HG03066 (cell line): ENCODE data around the gene ELK1.
"Not testable (repeated sequence)": the region's sequence is repeated elsewhere in the genome, so short reads cannot be mapped to it uniquely, and the experiment has no call there.

Experiments used
- ATAC-seq: cut with Tn5 transposase; IDR thresholded peaks from one replicate; pipeline ENCODE4 v1.9.1; 2021; ENCODE audit warnings: low read depth; ENCODE audit not compliant: unreplicated experiment

Gene ELK1, protein sequence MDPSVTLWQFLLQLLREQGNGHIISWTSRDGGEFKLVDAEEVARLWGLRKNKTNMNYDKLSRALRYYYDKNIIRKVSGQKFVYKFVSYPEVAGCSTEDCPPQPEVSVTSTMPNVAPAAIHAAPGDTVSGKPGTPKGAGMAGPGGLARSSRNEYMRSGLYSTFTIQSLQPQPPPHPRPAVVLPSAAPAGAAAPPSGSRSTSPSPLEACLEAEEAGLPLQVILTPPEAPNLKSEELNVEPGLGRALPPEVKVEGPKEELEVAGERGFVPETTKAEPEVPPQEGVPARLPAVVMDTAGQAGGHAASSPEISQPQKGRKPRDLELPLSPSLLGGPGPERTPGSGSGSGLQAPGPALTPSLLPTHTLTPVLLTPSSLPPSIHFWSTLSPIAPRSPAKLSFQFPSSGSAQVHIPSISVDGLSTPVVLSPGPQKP

DNA sequence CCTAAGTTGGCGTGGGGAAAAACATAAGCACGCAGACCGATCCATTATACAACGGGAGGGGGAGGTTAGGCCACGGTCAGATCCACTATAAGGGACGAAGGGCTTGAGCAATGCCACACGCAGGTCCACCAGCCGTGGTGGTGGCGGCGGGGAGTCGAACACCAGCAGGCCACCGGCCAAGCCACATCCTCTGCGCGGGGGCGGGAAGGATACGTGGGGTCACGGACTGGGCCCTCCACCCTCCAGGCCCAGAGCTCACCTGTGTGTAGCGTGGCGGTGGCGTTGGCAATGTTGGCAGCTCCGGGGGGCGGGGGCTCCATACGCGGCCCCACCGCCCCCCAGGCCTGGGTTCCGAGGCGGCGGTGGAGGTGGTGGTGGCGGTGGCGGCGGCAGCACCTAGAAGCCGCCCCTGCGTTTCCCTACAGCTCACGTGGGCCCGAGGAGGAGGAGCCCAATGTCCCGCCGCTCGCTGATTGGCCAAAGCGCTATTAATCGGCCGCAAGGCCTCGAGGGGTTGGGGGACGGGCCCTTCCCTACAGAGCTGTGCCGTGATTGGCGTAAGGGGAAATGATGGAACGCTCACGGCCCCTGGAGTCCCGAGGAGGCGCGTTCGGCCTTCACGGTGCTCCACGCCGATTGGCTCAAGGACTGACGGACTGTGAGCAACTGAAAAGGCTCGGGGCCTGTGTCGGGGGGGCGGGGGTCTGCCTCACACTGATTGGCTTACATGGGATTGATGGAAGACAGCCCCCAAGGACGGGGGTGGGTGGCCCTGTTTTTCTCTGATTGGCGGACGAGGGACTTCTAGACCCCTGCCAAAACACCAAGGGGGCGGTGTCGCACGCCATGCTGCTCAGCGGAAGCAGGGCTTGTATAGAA is at the start of gene ELK1:
TSS of gene ELK1 (minus strand) at position 400 of the 879 bp plus-strand sequence. CDS start 9,122 bp downstream, outside the sequence.
- ATAC-seq, result peak; percentile 89

DNA sequence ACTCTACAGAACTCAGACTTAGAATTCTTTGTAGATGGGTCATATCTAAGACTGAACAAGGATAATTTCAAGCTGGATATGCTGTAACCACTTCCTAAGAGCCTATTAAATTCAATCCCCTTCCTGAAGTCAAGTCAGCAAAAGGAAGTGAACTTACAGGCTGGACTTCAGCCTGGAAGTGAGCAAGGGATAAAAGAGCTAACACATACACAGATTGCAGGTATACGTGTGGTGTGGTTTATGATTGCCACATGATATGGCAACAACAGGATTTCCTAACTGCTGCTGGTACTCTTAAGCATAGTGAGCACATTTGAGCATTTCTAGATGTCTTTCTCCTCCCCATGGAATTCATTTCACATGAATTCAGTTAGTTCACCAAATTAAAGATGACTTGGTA is 46.8 kb upstream of the ELK1 start:
- no peak for ATAC-seq

DNA sequence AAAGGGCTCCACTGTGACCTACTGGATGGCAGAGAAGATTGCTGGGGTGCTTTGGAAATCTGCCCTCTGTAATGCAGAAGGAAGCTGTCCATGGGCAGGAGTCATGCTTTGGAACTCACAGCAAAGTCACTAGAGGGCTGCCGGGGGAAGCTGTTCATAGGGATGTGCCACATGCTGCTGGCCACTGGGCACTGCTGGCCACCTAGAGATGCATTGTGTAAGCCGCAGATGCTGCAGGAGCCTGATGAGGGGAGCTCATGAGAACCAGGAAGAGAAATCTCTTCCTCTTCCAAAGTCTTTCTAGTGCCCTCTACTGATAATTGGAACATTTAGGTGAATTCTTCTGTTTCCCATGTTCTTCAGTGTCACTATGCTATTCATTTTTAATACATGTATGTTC is 39.8 kb upstream of the ELK1 start:
- ATAC-seq, result no peak

DNA sequence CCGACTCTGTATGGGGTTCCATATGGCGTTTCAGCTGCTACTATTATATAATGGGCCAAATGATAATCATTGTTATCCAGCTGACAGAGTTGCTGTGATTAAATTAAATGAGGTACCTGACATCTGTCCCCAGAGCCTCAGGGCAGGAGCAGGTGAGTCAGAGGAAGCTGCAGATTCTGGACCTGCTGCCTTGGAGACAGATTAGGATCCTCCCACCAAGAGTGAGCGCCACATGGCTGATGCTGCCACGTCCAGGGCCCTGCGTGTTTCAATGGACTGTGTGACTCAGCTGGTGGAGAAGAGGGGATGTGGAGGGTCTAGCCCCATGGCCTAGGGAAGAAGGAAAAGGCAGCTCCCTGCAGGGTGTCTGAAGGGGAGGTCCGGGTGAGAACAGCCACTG is 36.9 kb upstream of the ELK1 start:
- no peak for ATAC-seq

DNA sequence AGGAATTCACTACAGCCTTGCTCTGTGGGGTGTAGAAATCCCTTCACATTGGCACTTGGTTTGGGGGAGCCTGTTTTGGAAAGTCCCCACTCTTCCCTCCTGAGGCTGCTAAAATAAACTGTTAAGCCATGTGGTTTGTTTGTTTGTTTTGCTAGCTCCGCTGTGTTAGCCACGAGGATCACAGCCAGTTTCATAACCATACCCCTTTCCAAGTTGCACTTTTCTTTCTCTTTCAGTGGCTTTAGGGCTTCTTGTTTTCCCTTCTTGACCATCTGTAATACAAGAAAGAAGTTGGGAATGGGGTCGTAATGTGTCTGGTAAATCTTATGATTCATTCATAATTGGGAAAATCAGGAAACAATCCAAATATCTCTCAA is 33.5 kb upstream of the ELK1 start:
- no peak for ATAC-seq

DNA sequence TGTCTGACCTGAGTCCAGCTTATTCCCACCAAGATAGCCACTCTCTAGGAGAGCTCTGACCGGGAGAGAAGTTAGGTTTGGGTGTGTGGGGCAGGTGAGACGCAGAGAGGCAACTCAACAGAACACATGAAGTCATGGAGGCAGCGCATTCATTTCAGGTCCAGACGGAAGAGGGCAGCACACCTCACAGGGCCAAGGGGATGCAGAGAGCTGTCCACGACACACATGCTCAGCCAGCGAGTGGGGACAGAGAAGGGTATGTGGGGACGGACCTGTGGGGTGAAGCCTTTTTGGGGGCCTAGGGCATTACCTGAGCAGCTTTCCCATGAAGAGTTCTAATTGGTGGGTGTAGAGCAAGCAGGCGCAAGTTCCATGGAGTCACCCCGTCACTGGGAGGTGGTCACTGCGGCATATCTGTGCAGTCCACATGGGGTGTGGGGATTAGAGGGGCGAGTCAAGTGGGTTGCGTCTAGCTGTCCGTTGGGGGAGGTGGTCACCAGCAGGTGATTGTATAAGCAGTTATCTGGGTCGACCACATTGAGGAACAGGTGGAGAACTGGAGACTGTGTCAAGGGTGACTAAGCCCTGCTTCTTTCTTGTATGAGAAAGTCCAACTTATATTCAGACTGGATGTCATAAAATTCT is 32.9 kb upstream of the ELK1 start:
- no peak for ATAC-seq

DNA sequence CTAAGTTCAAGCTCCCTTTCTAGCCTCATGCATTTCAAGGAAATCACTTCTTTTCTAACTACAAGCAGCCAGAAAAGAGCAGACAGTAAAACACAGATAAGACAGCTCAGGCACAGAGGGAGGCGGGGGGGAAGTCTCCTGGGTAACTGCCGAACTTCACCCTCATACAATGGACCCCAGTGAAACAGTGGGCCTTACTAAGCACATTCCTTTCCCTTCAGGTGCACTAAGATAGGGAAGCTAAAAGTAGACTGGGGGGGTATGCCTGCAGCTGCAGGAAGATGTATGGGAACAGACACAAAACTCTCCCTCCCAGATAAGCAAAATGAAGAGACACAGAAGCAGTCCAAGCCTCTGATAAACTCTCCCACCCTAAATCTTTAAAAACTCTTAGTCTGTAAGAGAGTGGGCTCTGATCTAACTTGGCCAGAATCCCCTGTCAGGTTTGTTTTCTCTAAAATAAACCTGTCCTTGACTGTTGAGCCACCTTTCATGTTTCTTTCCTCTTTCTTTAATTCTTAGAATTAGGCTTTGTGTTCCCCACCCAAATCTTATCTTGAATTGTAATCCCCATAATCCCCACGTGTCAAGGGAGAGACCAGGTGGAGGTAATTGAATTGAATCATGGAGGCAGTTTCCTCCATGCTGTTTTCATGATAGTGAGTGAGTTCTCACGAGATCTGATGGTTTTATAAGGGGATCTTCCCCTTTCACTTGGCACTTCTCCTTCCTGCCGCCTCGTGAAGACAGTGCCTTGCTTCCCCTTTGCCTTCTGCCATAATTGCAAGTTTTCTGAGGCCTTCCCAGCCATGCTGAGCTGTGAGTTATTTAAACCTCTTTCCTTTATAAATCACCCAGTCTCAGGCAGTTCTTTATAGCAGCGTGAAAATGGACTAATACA is 25.8 kb upstream of the ELK1 start:
- ATAC-seq, result not testable (repeated sequence)

DNA sequence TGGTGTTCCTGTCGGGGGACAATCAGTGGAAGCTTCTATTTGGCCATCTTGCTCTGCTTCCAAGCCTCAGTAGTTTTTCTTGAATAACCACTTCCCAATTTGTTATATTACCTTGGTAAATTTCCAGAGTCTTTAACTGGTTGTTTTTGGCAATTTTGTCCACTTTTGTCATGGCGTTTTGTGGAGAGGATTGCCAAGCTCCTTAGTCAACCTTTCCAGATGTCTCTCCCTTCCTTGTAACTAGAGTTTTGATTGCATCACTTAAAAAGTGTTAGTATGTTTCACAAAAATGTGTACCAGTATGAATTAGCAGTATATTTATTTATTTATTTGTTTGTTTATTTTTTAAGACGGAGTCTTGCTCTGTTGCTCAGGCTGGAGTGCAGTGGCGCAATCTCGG is 24.4 kb upstream of the ELK1 start:
- ATAC-seq, result no peak

DNA sequence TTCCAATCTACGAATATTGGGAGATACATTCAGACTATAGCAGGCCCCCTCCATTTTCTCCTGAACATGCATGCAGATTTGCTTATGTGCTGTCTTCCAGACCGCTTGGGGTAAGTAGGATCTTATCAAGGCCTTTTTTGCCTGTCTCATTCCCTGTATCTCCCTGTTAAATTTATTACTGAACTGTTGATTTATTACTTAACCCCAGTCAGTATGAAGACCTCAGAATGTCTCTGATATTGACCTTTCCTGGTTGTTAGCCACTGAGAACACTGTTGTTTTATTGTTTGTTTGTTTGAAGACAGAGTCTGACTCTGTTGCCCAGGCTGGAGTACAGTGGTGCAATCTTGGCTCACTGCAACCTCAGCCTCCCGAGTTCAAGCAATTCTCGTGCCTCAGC is 15.4 kb upstream of the ELK1 start:
- ATAC-seq, result not testable (repeated sequence)

DNA sequence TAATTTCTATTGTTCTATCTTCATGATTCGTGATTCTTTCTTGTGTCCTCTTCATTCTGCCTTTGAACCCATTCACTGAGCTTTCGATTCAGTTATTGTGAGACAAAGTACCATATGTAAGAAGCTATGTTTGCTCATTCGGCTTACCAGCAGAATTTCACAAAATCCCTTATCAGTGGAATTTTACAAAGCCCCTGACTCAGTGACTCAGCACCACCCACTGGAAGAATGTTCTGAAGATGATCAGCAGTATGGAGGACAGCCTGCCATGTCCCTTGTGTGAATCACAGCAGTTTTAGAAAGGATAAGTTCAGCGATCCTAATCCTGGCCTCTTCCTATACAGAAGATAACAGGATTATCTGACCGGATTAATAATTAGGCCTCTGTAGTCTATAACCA is 14.4 kb upstream of the ELK1 start:
- no peak for ATAC-seq

DNA sequence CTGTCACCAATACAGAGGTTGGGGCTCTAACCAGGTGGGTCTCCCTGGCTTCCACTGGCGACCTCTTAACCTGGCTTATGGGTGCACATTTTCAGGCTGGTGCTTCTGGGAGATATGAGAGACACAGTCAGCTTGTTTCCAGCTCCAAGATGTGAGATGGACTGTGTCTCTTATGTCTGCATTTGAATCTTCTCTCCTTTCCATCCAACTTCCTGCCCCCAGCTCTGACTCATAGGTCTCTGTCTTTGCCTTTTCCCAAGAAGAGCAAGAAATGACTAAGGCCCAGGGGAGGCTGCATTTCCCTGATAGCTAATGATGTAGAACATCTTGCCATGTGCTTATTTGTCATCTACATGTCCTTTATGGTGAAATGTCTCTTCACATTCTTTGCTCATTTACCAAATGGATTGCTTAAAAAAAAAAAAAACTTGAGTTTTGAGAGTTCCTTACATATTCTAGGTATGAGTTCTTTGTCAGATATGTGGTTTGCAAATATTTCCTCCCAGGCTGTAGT is 11.8 kb upstream of the ELK1 start:
- ATAC-seq, result no peak

DNA sequence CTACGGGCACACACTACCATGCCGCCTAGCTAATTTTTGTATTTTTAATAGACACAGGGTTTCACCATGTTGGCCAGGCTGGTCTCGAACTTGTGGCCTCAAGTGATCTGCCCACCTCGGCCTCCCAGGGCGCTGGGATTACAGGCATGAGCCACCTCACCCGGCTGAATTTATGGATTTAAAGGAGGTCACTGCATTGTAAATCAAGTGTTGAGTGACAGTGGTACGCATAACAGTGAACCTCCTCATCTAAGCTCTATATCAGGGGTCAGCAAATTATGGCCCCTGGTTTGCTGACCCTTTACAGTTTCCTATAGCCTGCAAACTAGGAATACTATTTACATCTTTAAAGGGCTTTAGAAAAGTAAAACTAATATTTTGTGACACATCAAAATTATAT is 11.2 kb upstream of the ELK1 start:
- no peak for ATAC-seq

DNA sequence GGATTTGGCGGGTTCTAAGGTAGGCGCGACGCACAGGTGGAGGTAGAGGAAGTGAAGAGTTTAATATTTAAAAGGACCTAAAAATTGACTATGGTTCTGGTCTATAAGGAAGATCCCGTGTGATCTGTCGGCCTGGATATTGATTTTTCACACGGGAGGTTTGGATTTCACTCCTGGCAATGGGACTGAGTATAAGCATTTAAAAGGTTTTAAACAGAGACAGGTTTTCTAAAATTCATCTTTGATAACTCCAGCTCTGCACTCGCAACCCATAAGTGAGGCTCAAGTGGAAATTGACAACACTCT is 9.0 kb upstream of the ELK1 start:
- ATAC-seq, result no peak

DNA sequence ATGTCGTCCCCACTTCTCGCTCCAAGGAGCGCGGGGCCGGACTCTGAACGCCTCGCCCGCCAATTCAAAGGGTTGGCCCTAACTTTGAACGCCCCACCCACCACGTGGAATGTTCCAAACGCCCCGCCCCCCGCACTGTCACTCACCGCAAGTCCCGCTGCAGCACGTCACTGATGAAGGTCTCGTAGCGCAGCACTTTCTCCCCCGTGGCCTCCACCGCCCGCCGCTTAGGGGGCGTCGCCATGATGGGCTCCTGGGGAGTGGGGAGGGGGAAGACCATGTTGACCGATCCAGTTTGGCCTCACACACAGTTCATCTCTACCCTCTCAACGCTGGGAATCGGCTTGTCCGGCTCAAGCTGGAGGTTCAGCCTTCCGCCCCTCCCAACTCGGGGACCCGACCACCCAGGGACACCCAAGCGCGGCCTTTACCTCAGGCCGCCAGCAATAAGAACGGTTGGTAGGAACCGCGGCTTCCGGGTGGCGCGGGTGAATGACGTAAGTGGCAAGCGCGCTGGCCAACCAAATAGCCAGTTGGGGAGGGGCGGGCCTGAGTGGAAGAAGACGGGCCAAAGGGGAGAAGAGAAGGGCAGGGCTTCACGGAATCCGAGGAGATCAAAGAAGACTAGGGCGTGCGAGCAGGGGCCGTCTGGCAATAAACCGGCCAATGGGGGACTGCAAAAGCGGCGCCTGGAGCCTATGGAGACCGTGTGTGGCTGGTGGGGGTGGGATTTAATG is 8.5 kb upstream of the ELK1 start, which contains the start of gene UXT:
TSS of gene UXT (minus strand) at position 497 of the 737 bp plus-strand sequence. CDS start at position 244, 253 bp downstream.
- ATAC-seq, result peak; percentile 76

DNA sequence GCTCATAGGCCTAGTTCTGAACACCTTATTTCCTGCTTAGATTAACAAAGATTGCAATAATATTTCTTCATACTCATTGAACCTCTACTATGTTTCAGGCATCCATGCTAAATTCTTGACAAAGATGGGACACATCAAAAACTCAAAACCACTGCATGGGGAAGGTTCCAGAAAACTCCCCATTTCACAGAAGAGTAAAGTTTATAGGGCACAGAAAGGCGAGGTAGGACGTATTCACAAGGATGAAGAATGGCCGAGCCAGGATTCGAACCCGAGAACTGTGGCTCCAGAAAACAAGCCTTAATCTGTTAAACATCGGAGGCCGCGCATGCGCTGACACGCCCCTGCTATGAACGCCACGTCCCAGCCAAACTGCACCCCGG is 7.9 kb upstream of the ELK1 start:
- no peak for ATAC-seq

DNA sequence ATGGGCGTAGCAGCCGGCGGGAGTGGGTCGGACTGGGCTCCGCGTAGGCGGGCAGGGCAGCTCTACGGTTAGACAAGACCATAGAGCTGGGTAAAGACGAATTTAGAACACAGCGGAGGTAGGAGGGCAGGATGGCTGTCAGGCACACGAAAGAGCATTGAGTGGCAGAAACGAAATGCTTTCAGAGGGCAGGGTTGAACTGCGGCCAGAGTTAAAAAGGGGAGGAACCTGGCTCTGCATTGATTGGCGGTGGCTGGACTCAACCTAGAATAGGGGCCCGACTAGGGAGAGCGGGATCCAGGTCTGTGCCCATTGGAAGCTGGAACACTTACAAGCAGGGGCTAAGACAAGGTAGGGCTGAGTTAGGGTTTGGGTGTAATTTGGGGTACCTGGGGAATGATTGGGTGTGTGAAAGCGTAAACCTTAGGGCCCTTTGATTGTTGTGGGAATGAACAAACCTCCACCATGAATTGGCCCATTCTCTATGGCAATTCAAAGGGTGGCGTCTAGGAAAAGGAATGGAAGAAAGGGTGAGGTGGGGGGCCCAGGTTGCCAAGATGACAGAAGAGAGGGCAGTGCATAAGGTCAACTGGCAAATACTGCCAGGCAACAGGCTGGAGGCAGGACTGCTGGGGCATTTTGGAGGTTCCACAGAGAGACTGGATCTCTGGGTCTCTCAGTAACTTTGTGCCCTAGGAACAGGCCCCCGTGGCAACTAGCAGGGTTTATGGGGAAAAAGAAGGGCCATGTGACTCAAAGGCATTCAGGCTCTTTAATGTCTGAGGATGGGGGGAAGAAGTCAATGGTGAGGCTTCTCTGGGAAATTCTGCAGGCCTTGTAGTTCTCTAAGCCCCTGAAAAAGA is 911 bp upstream of the ELK1 start:
- no peak for ATAC-seq

DNA sequence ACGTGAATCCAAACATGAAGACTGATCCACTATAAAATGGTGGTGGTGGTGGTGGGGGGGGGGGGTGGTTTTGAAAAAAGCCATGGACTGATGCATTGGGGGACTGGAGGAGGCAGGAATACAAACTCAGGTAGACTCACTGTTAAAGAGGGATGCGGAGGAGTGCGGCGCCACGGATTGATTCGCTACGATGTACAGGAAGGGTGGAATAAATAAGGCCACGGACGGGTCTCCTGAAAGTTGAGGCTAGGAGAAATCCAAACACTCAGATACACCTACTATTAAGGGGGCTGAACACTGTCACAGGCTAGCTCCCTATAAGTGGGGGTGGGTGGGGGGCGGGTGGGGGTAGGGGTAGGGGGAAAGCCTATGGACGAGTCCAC is 591 bp downstream of the ELK1 start:
- ATAC-seq, result no peak

DNA sequence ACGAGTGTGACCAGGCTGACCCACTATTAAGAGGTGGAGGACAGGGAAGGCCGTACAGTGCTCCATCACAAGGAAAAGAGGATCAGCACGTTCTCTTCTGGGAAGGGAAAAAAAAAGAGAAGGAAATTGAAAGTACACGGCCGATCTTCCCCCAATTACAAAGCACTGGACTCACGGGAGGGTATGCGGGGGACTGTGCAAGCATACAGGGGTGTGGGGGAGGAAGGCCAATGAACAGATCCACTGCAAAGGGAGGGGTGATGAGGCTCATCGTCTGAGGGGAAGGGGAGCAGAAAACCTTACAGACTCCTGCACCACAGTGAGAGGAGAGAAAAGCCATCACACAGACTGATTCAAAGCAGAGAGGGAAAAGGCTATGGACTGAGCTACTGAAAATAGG is 1.1 kb downstream of the ELK1 start:
- no peak for ATAC-seq

DNA sequence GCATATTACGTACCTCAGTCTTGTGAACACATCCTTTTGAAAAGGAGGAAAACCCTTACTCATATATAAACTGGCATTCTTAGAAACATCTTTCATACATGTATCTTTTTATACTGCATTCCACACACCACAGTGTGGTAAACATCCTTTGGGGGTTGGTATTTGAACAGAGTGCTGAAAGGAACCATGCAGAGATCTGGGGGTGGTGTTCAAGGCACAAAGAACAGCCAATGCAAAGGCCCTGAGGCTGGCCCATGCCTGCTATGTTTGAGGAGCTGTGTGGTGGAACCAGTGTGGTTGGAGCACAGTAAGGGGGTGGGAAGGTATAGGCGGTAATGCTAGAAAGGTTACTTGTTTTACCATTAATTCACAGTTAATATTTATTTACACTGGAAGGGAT is 2.0 kb downstream of the ELK1 start:
- no peak for ATAC-seq
